NCI-H1048 (cell line): ENCODE results near the gene AFF2.

Experiments
- DNase-seq: peaks from one replicate; lab custom pipeline; 2025; lab: John Stamatoyannopoulos, UW

Gene AFF2

DNA sequence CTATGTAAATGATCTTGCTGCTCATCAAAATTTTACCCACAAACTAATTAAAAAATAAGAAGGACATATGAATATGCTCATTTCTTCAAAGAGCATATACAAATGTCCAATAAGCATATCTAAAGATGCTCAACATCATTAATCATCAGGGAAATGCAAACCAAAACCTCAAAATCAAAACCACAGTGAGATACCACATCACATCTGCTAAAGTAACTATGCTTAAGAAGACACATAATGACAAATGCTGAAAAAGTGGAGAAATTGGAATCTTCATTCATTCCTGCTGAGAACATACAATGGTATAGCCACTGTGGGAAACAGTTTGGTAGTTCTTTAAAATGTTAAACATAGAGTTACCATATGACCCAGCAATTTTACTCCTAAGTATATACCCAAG, 81.9 kb downstream of the AFF2 start:
- DNase-seq, result no peak

DNA sequence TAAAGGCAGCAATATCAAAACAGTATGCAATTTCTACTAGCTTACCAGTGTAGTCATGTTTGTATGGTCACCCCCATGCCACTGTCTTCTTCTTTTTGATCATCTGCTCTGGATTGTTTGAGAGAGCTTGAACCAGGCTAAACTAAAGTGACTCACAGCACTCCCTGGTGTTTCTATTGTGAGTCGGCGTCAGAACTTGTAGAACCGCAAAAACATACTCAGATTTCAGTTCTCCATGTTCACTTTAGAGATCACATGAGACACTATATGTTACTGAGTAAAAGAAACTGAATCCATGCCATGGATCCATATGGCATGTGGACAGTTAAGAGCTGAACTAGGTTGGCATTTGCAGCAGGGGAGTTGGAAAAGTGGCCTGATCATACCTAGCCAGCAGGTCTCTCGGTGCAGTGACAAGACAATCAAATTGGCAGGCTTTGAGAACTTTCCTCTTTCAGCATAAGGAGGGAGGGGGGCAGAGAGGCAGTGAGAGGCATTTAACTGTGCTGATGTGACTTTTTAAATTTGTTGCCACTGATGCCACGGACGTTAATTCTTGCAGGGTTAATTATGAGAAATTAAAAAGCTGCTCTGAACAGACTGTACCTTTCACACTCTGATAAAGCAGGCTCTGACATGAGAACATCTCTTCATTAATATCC, 88.4 kb downstream of the AFF2 start:
- DNase-seq, result no peak

DNA sequence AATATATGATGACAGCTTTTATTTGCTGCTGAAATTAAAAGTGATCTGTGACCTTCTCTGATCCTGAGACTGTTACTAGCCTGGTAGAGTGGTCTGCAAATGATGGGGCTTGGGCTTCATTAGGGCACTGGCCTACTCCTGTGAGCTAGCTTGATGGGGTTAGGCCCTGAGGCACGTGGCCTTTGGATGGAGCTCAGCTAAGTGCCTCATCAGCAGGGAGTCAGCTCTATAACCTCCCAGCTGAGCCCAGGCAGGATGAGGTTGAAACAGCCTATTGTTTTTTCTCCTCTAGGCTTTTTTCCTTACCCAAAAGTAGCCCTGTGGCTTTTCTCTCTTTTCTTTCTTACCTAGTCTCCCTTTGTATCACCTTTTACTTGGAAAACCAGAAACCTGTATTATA, 92.2 kb downstream of the AFF2 start:
- DNase-seq, result no peak

DNA sequence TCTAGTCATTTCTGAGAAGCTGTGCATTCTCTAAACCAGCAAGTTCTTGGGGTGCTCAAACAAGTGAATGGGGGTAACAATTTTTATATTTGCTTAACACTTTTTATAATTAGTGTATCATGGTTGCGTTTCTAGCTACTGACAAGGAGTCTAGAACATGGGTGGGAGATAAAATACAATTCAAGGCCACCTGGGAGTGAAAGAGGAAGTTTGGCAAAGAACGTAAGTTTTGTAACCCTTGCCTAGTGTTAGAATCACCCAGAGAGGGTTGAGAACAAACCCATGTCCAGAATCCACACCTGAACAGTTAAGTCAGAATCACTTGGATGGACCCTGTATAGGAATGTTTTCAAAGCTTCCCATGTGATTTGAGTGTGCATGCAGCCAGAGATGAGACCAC, 92.7 kb downstream of the AFF2 start:
- DNase-seq, result no peak

DNA sequence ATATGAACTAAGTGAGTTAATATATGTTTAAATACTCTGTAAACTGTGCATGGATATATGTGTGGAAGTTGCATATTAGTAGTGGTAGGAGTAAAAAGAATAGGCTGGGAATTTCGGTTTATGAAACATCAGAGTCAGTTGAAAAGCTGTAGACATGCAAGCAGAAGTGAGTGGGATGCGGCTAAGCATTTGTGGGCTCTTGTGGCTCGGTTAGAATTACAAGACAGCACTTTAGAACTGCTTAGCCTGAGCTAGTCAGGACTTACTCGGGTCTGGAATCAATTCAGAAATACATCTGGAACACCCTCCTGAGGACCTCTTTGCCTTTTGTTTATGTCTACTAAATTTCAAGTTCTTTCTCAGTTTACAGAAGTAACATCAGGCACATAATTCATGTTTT, 93.6 kb downstream of the AFF2 start:
- DNase-seq, result no peak

DNA sequence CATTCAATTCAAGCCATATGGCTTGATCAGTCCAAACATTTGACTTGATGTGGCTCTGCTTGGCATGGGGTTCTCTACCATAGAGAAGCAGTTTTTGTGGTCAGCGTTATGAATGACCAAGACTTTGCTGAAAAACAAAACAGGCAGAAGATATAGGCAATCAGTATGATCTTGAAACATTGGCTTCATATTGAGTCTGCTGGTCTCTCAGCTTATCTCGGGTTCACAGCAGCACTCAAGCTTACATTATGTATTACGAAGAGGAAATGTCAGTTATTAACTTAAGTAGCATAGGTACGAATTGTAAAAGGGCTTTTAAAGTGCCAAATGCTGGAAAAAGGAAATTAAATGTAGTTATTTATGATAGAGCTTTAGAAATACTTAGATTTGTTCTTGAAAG, 99.0 kb downstream of the AFF2 start:
- no peak for DNase-seq

DNA sequence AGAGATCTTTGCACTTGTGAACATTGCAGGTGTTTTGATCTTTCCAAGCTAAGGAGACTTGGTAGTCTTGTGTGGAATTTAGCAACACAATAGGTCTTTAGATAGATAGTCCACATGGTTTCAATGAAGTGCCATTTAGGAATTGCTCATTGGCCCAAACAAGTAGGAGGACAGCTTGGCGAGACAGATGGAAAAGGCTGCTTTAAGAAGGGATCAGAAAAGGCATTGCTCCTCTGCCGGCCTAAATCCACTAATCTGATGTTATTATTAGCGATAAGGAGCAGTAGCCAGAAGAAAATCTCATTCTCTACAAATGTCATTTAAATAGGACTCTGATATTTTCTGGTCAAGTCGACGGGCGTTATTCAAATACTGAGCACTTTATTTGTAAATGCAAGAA, 99.7 kb downstream of the AFF2 start:
- no peak for DNase-seq

DNA sequence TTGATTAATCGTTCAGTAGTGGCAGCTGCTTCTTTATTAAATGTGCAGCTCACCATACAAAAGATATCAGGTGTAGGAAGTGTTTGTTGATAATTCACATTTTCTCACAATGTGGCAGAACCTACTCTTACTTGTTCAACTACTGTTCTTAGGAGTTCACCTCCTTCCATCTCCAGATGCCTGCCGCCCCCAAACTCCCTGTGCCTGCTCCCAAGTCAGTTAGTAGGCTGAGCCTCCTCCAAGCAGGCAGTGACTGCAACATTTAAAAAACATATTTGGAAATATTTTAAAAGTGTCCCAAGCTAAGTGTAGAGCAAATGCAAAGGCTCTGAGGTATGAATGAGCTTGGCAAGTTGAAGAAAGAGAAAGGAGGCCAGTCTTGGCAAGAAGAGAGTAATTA, 100.2 kb downstream of the AFF2 start:
- no peak for DNase-seq

DNA sequence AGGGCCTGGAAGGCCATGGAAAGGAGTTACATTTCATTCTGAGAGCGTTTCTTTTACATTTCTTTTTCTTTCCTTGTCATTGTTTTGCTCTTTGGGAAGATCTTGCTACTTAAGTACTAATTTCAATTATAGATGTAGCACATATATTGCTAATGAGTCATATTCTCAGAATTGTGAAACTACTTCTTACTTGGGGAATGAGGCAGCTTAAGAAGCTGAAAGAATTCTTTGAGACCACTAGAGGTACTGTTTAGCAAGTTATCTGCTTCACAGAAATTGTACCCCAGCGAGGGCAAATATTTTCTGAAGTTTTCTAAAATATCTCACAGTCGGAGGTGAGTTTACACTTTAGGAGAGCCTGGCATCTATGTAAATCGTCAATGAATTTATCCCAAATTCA, 100.6 kb downstream of the AFF2 start:
- DNase-seq, result no peak

DNA sequence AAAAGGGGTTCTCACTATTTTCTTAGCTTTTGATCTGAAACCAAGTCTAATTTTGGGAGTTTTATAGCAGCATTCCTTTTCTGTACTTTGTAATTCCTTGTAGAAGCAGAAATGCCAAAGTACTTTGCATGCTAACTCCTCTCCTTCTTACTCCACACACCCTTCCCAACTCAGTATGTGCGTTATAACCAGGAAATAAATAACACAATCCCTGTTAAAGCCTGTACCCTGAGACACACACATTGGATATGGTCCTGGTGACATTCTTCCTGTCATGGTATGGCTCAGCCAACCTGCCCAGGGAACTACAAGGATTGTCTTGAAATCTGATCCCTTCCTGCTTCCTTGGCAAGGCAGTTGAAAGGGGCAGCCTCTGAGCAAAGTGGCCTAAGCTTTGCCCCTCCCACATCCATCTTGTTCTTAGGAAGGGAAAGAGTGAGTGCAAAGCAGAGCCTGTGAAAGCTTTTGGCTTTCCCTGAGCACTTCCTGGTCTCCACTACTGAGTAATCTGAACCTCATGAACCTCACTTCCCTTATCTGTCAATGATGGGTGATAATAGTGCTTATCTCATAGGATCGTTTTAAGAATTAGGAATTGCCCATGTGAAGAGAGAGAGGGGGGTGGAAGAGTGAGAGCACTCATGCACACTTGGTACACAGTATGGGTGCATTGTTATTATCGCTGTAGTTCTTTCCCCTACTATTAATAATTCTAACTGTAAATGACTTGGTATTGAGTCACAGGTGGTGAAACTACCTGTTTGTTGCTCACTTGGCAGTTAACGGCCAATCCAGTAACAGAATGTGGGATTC, 109.3 kb downstream of the AFF2 start:
- DNase-seq, result no peak

DNA sequence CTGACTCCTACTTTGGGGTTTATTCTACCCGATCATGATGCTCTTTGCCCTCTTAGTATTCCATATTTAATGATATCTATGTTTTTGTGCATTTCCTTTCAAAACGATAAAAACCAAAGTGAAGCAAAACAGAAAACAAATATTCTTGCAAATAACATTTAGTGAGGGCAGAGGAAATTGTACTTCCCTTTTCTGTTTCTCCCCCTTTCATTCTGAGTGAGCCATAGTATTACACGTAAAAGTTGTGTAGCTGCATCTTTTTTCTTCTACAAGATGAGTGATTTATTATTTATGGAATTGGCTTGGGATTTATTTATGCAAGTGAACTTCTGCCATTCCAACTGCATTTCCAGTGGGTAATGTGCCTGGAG, 109.9 kb downstream of the AFF2 start:
- no peak for DNase-seq

DNA sequence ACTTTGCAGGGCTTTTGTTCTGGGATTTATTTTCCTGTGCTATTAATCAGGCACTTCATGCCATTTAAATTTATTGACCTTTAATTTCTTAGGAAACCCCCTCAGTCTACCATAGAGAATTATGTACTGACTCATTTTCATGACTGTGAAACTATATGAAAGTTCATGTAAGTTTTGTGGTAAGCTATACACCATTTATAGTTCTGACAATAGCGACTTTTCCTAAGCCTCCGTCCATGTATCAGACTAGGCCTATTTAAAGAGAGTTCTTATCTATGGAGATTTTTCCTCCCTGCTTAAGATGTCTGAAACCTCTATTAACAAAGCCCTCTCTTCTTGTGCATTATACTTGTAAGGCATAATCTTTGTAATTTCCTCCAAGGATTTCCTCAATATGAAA, 111.6 kb downstream of the AFF2 start:
- DNase-seq, result no peak

DNA sequence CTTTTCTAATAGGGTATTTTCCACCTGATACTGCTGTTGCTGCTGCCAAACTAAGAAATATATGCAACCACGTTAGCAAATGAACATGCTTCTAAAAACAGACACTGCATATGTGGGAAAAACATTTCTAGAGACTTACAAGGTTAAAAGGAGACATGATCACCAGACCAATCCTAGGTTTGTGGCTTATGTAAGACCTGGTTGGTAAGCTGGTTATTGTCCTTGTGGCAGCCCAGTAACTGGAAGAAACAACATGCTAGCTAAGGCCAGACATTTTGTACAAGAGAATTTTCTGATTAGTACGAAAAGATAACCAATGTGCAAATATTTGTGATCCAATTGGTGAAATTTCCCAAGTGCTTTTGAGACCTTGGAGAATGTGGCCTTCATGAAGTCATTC, 112.0 kb downstream of the AFF2 start:
- DNase-seq, result no peak

DNA sequence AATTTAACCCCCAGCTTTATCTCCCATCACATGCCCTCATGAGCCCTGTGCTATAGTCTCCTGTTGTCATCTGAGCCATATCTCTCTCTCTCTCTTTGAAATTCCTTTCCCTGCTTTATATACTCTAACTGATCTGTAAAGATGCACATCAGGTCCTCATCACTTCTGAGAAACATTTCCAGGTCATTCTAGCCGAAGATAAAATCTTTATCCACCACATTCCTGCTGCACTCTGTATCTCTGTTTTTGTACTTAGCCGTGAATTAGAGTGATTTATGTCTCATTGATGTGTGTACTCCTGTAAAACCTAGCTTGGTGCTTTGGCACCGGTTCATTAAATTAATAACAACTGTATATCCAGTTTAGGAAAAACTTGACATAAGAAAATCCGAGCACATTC, 113.2 kb downstream of the AFF2 start:
- DNase-seq, result no peak

DNA sequence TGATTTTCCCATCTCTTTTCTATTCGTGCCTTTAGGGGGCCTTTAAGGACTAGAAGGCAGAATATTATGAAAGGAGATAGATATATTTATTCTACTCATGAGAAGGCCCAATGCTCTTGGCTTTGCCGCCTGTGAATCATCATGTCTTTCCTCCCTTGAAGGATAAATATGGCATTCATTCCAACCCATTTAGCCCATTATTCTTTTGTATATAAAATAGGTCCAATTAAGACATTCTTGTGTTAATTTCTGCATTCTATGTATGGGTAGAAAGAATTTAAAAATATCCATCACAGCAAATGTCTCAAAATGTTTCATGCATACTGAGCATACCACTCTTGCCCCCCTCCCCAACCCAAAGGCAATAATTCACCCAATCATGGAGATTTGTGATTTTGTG, 115.1 kb downstream of the AFF2 start:
- no peak for DNase-seq

DNA sequence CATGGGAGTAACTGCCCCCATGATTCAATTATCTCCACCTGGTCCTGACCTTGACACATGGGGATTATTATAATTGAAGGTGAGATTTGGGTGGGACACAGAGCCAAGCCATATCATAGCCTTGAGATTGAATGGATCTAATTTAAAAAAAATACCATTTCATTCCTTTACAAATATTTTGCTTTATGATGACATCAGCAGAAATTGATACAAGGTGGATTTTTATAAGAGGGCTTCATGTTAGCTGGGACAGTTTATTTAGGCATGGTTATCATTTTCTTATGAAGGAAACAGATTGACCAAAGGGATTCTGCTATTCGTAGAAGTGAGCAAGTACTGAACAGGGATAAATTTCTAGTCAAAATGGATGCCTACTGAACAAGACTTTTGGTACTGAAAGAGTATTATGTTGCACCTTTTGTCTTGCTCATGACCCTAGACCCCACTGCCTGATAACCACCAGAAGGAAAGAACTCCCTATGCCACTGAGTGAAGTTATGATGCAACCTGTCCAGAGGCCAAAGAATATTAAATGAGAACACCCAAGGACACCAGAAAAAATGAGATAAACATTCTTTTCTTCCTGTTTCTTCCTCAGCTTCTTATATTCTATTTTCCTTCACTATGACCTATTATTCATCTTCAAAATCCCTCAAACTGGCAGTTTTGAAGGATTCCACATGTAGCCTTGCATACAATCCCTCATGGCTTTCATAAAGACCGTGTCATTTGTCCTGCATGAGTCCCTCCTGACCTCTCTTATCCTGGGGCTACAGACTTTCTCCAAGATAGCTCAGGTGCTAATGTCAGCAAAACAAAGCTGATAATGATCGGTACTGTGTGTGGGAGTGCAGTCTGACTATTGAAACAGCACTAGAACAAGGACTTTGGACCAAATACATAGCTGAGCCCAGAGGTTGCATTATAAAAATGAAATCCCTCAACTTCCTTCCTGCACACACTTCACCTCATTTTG, 118.3 kb downstream of the AFF2 start:
- DNase-seq, result no peak

DNA sequence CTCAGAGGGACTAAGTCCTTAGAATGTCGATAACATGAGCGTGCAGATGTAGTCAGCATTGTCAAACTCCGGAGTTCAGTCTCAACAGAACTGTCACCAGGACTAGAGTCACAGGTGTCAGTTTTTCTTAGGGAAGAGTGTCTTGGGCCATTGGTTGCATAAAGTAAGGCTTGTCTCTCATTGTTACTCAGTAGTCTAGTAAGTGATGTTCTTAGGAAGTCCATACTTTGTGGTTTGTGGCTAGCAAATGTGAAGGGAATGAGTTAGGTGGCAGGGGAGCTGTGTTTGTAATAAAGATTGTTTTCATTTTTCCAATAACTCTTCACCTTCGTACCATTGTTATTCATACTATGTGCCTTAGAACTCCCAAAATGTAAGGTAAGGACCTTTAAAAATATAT, 119.6 kb downstream of the AFF2 start:
- DNase-seq, result no peak

DNA sequence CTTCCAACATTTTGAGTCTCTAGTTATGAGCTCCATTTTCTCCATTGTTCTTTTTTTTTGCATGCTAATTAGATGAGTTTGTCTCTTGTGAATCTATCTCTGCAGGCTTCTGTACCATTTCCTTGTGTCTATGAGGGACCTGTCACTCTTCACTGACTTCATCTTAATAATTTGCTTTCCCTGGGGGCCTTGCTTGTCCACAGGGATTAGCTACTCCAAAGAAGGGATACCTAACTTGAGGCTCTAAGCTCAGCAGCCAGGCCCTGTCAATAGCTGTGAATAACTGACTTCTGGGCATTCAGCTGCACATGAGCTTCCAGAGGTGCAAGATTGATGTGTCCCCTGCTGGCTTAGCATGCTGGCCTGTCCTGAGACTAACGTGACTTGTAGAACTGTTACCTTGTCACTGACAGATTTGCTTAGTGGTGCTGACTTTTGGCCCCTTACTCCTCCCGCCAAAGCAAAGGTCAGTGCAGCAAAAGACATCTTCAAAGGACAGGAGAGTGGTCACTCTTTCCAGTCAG, 124.6 kb downstream of the AFF2 start:
- DNase-seq, result no peak

DNA sequence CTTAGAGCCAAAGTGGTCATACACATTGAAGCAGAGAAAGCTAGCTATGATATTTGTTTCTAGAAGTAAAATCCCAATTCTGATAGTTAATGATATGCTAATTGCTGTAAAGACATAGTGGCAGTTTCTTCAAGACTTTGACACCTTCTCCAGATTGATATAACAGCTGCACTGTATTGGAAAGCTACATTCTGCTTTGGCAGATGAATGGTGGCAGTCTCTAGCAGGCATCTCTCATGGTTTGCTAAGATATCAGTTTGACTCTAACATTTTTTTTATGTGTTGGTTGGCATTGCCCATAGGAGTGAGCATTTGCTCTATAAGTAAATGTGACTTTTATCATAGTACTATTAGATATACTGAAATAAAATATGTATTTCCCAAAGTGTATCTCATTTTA, 128.2 kb downstream of the AFF2 start:
- DNase-seq, result no peak

DNA sequence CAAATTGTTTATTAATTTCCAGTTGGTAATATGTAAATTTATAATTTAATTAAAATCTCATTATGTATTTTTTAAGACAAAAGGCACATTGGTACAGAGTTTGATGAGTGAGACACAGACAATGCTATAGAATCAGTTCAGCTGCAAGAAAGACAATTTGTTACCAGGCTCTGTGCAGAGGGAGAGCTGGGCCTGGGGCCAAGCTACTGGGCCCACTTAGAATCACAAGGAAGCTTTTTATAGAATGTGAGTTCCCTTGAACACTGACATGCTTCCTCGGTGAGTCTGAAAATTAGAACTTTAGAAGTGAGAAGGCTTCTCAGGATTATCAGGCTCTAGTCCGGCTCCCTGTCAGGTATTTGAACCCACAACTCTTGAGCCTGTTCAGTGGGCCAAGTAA, 129.0 kb downstream of the AFF2 start:
- DNase-seq, result no peak

DNA sequence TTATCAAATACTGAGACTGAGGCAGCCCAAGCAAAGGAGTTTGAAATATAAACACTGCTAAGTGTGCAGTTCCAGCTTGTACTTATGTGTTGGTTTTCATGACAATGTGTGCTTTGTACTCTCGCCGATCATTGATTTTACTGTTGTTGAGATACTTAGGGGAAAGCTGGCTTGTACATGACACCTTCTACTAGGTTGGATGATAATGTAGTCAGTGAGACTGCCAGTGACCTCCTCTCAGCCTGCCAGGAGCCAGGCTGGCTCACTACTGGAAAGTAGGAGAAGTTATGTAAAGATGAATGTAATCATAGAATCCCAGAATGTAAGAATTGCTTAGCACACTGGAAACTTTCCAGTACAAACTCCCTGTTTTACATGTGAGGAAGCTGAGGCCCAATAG, 132.0 kb downstream of the AFF2 start:
- DNase-seq, result no peak

DNA sequence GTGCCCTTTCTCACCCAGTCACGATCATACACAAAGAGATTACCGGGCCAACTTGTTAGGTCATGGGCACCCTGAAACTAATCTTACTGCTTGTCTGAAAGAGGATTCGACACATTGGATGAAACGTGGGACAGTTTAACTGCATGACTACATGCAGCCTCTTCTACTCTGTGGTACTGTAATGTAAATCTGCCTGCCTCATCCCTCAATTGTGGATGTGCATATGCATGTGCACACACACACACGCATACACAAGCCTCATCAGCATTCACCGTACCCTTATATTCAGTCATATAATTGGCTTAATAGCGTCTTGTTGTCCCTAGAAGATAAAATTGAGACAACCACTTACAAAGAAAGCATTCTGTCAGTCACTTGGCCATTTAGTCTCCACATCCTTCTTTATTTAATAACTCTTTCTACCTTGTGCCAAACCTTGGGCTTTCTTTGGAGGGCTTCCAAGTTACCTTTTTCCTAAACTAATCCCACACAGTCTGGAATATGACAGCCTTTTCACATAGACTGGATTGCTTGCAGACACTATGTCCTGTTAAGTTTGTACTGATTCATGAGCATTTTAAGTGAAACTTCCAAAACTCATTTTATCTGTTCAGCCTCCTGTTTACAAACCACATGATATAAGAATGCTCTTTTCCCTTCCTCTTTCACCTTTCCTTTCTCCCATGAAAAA, 132.9 kb downstream of the AFF2 start:
- no peak for DNase-seq
